GM19025 (cell line): ENCODE measurements around the gene RAB18.
"Not testable (repeated sequence)": the region's sequence is repeated elsewhere in the genome, so short reads cannot be mapped to it uniquely, and the experiment has no call there.

ENCODE experiments used
- ATAC-seq: cut with Tn5 transposase; IDR thresholded peaks from one replicate; pipeline ENCODE4 v1.9.1; 2021; ENCODE audit warnings: mild to moderate bottlenecking, low read depth, moderate library complexity; ENCODE audit not compliant: unreplicated experiment

The RAB18 gene

GRCh38 chr10:27504007-27504807, at the start of gene RAB18:
Gene RAB18 (plus strand): TSS chr10:27504304. CDS start chr10:27504370, 66 bp downstream.
- peak; percentile 95 for ATAC-seq

GRCh38 chr10:27454837-27455236, 49.3 kb upstream of the RAB18 start:
- ATAC-seq: no peak

- ATAC-seq: no peak
Measured at GRCh38 chr10:27457261-27457945, 46.7 kb upstream of the RAB18 start.

GRCh38 chr10:27457966-27458365, 46.1 kb upstream of the RAB18 start:
- ATAC-seq: no peak

GRCh38 chr10:27461312-27461711, 42.8 kb upstream of the RAB18 start:
- no peak for ATAC-seq

GRCh38 chr10:27463961-27464360, 40.1 kb upstream of the RAB18 start:
- no peak for ATAC-seq

GRCh38 chr10:27464993-27465392, 39.1 kb upstream of the RAB18 start:
- no peak for ATAC-seq

GRCh38 chr10:27465596-27465995, 38.5 kb upstream of the RAB18 start:
- ATAC-seq: not testable (repeated sequence)

- no peak for ATAC-seq
Measured at GRCh38 chr10:27470885-27471284, 33.2 kb upstream of the RAB18 start.

- ATAC-seq: no peak
Measured at GRCh38 chr10:27474741-27475140, 29.4 kb upstream of the RAB18 start.

- no peak for ATAC-seq
Measured at GRCh38 chr10:27479016-27479415, 25.1 kb upstream of the RAB18 start.

- ATAC-seq: no peak
Measured at GRCh38 chr10:27481486-27481885, 22.6 kb upstream of the RAB18 start.

GRCh38 chr10:27482984-27483956, 20.8 kb upstream of the RAB18 start:
- ATAC-seq: no peak

- no peak for ATAC-seq
Measured at GRCh38 chr10:27485368-27485767, 18.7 kb upstream of the RAB18 start.

- ATAC-seq: no peak
Measured at GRCh38 chr10:27485986-27486385, 18.1 kb upstream of the RAB18 start.

GRCh38 chr10:27490807-27491206, 13.3 kb upstream of the RAB18 start:
- ATAC-seq: no peak

GRCh38 chr10:27494116-27494805, 9.8 kb upstream of the RAB18 start:
- no peak for ATAC-seq

- no peak for ATAC-seq
Measured at GRCh38 chr10:27496137-27496536, 8.0 kb upstream of the RAB18 start.

GRCh38 chr10:27500096-27500495, 4.0 kb upstream of the RAB18 start:
- no peak for ATAC-seq

GRCh38 chr10:27500886-27501285, 3.2 kb upstream of the RAB18 start:
- ATAC-seq: no peak
